ENCODE results near the gene ABHD6. TPM values are rescaled to one million over a fixed set of nuclear protein-coding genes. Genes with fewer than 3 reads are reported as not detected.

The ABHD6 gene, protein sequence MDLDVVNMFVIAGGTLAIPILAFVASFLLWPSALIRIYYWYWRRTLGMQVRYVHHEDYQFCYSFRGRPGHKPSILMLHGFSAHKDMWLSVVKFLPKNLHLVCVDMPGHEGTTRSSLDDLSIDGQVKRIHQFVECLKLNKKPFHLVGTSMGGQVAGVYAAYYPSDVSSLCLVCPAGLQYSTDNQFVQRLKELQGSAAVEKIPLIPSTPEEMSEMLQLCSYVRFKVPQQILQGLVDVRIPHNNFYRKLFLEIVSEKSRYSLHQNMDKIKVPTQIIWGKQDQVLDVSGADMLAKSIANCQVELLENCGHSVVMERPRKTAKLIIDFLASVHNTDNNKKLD
- polyA plus RNA-seq (2011; rRNA removed) (7.3 and 9.2 TPM in 2 replicates), polyA minus RNA-seq (2011; rRNA and poly(A)+ RNA removed) (6.6 and 7.9 TPM in 2 replicates)

DNA sequence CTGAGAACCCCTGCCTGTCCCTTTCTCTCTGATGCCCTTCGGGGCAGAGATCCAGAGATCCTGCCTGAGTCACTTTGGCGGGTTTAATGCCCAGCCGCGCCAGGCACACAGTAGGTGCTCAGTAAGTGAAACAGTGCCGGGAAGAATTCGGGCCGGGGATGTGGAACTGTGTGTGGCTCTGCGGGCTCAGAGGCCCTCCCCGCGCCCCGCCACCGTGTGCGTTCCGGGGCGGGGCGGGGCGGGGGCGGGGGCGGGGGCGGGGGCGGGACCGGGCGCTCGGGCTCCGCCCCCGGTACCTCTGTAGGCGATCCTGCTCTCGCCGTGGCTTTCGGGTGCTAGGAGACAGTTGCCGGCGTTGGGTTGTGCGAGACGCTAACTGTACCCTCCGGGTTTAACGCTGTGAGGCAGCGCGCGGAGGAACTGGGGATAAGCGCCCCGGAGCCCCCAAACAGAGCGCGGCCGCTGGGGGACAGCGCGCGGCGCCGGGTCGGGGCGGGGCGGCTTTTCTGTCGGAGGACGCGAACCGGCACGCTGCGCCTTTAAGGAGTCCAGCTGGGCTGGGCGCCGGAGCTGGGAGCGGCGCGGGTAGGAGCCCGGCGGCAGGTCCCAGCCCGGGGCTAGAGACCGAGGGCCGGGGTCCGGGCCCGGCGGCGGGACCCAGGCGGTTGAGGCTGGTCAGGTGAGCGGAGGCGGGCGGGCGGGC is at the start of gene ABHD6:
ABHD6 (plus strand) TSS at position 555 of the 703 bp plus-strand sequence. CDS start 18,795 bp downstream, outside the sequence.
- ChIA-PET CTCF (interaction anchor here (0.7 to 2.1 kb wide), 12 partner anchors 11 to 69 kb away, joined by 3 to 6 read pairs (median 4); partner anchors contain the start of genes HTD2 and RPP14), POLR2A (no interaction called here)
- TF ChIP-seq, protein P1, sequence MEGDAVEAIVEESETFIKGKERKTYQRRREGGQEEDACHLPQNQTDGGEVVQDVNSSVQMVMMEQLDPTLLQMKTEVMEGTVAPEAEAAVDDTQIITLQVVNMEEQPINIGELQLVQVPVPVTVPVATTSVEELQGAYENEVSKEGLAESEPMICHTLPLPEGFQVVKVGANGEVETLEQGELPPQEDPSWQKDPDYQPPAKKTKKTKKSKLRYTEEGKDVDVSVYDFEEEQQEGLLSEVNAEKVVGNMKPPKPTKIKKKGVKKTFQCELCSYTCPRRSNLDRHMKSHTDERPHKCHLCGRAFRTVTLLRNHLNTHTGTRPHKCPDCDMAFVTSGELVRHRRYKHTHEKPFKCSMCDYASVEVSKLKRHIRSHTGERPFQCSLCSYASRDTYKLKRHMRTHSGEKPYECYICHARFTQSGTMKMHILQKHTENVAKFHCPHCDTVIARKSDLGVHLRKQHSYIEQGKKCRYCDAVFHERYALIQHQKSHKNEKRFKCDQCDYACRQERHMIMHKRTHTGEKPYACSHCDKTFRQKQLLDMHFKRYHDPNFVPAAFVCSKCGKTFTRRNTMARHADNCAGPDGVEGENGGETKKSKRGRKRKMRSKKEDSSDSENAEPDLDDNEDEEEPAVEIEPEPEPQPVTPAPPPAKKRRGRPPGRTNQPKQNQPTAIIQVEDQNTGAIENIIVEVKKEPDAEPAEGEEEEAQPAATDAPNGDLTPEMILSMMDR (IDR thresholded peaks at IDR 0.05; ENCODE audit: insufficient read depth, low read depth, low read length) = no peak
- no peak for DNase-seq (ENCODE audit: low read depth)
- Histone ChIP-seq H3K4me3 (ENCODE audit: low read depth, low read length) (peak within 1 kb of the TSS; percentile 92), H3K27me3 (ENCODE audit: control insufficient read depth, insufficient read depth, low read length) (peaks cover 6% of the 10 kb centered on the region), H3K36me3 (ENCODE audit: control insufficient read depth, insufficient read depth, low read length) (no peaks in the 10 kb centered on the region)

DNA sequence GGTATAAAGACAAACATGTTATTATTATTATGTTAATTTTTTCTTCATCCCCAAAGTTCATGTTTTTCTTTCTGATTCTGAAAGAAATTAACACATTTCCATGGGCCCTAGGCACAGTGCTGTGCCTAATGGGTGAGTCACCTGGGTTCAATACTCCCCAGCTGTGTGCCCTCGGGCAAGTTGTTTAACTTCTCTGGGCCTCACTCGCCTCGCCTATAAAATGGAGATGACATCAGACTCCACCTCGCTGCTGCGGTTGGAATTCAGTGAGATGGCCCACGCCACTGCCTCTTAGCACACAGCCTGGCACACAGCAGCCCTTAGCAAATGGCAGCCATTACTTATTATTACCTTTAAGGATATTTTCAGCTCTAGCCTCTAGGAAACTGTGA is 49.4 kb upstream of the ABHD6 start:
- ChIA-PET CTCF (interaction anchor here (0.6 to 9.9 kb wide), 28 partner anchors 9 to 267 kb away, joined by 3 to 240 read pairs (median 5); partner anchors contain the start of genes FLNB, HTD2 and RPP14), POLR2A (interaction anchor here (0.6 kb wide), 1 partner anchor 146 kb away, joined by 3 read pairs; no protein-coding TSS in a partner anchor)
- H3K4me3 ChIP-seq (ENCODE audit: low read depth, low read length) = no peak overlapping the region
- TF ChIP-seq, protein P1 (IDR thresholded peaks at IDR 0.05; ENCODE audit: insufficient read depth, low read depth, low read length) = no peak
- no peaks in the 10 kb centered on the region; the same call in 1 of the 2 replicates for H3K27me3 ChIP-seq (ENCODE audit: control insufficient read depth, insufficient read depth, low read length)
- no peaks in the 10 kb centered on the region for H3K36me3 ChIP-seq (ENCODE audit: control insufficient read depth, insufficient read depth, low read length)
- no peak for DNase-seq (ENCODE audit: low read depth)

DNA sequence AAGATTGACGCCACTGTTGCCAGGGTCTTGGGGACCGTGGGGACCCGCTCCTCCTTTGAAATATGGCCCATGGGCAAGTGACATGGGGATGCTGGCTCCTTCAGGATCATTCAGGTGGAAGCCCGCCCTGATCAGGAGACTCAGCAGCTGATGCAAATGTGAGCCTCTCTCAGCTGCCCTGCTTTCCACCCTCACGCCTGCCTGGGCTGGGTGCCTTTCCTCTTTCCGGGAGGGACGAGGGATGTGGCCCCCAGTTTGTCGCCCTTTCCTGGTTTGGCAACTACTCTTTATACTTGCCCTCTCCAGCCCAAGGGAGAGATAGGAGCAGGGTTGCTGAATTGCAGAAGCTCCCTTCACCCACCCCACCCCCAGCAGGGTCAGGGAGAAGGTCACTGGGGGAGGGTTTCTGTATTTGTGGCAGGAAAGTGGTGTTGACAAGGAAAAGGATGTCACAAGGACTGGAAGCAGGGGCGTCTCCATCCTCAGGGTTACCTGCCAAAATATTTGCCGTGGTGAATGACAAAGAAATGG is 48.6 kb upstream of the ABHD6 start:
- TF ChIP-seq, protein P1 (IDR thresholded peaks at IDR 0.05; ENCODE audit: insufficient read depth, low read depth, low read length) = no peak
- ChIA-PET POLR2A (no interaction called here), CTCF (interaction anchor here (0.6 to 9.9 kb wide), 17 partner anchors 8 to 118 kb away, joined by 3 to 240 read pairs (median 7); partner anchors contain the start of genes HTD2 and RPP14)
- no peaks in the 10 kb centered on the region; the same call in 1 of the 2 replicates for H3K27me3 ChIP-seq (ENCODE audit: control insufficient read depth, insufficient read depth, low read length)
- no peaks in the 10 kb centered on the region for H3K36me3 ChIP-seq (ENCODE audit: control insufficient read depth, insufficient read depth, low read length)
- DNase-seq (ENCODE audit: low read depth) = no peak
- no peak overlapping the region for H3K4me3 ChIP-seq (ENCODE audit: low read depth, low read length)

DNA sequence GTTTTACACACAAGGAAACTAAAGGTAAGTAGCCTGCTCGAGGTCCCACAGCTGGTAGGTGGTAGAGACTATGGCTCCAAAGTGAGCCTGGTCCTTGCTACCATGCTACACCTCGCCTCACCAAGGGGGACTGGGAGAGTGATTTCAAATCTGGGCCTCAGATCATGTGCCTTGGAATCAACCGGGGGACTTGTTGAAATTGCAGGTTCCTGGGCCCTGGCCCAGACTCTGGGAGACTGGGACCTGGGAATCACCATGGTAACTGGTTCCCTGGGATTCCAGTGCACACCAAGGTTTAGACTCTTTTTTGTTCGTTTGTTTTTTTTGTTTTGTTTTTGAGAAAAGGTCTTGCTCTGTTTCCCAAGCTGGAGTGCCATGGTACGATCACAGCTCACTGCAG is 47.9 kb upstream of the ABHD6 start:
- no peaks in the 10 kb centered on the region for H3K36me3 ChIP-seq (ENCODE audit: control insufficient read depth, insufficient read depth, low read length)
- POLR2A ChIA-PET = no interaction called here
- no peak overlapping the region for H3K4me3 ChIP-seq (ENCODE audit: low read depth, low read length)
- TF ChIP-seq, protein P1 (IDR thresholded peaks at IDR 0.05; ENCODE audit: insufficient read depth, low read depth, low read length) = no peak
- no peaks in the 10 kb centered on the region; the same call in 1 of the 2 replicates for H3K27me3 ChIP-seq (ENCODE audit: control insufficient read depth, insufficient read depth, low read length)
- no peak for DNase-seq (ENCODE audit: low read depth)
- CTCF ChIA-PET = interaction anchor here (0.6 to 9.9 kb wide), 7 partner anchors 11 to 117 kb away, joined by 3 to 240 read pairs (median 42); partner anchors contain the start of genes HTD2 and RPP14

Measured in BJ (cell line).